Central memory CD8-positive, alpha-beta T cell (primary cell): ENCODE measurements around the gene ADGRD1.

Source experiments
- ATAC-seq: fragments of 150-1000 bp; cut with Tn5 transposase; replicated peaks from 2 replicates; pipeline ENCODE4 v1.10.0; 2022; ENCODE audit warnings: mild to moderate bottlenecking, moderate FRiP score, moderate number of reproducible peaks; ENCODE audit not compliant: poor library complexity, severe bottlenecking; ENCODE audit errors: extremely low read depth
- DNase-seq, 2 donors: peaks; one replicate each; pipeline ENCODE4 v3.0.0; 2021; ENCODE audit warnings: low spot score in 2 of 2
- H3K27ac Mint-ChIP-seq: one replicate; pipeline ENCODE4 v1.8.0; 2022; ENCODE audit warnings: low read depth, mild to moderate bottlenecking, moderate library complexity, mixed read lengths
- H3K27me3 Mint-ChIP-seq: one replicate; pipeline ENCODE4 v1.8.0; 2022; ENCODE audit warnings: mixed read lengths
- H3K36me3 Mint-ChIP-seq: one replicate; pipeline ENCODE4 v1.8.0; 2022; ENCODE audit warnings: mild to moderate bottlenecking, moderate library complexity, mixed read lengths; ENCODE audit not compliant: insufficient read depth
- H3K4me1 Mint-ChIP-seq: one replicate; pipeline ENCODE4 v1.8.0; 2022; ENCODE audit warnings: mixed read lengths
- H3K4me3 Mint-ChIP-seq: one replicate; pipeline ENCODE4 v1.8.0; 2022; ENCODE audit warnings: mild to moderate bottlenecking, moderate library complexity, mixed read lengths
- H3K9me3 Mint-ChIP-seq: one replicate; pipeline ENCODE4 v1.8.0; 2022; ENCODE audit warnings: mixed read lengths

ADGRD1 gene

DNA sequence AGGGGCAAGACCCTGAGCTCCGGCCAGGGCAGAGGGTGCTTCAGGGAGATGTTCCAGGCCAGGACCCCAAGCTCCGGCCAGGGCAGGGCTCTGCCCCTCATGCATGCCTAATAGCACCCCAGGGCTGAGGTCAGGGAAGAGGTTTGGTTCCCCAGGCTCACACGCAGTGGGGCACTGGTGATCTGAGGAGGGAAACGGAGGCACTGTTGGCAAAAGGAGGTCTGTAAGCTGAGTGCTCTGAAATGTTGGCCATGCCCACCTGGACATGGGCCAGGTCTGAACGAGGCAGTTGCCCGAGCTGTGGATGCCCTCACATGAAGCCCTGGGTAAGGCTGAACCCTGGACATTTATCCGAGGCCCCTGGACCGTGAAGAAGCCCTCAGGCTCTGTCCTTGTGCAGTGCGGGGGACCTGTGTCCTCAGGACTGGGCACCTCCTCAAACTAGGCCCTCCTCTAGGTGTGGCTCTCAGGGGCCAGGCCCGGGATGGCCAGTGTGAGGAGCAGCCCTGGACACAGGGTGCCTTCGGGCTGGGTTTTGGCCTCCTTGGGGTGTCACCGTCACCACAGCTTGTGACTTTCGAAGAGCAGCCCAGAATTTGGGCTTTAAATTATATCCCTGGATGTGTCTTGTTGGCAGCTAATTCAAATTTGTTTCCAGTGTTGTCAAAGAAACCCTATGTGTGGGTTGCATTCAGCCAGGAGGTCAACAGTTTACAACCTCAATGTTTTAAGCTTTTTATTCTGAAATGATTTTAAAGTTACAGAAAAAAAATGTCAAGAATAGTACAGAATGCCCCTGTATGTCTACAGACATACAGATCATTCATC is 66.8 kb downstream of the ADGRD1 start:
- ATAC-seq (no peak), DNase-seq (no peak)
- H3K27ac Mint-ChIP-seq, result no peak overlapping the region
- no peaks in the 10 kb centered on the region for H3K9me3 Mint-ChIP-seq
- H3K4me1 Mint-ChIP-seq, result no peaks in the 10 kb centered on the region
- no peaks in the 10 kb centered on the region for H3K36me3 Mint-ChIP-seq
- H3K4me3 Mint-ChIP-seq, result no peak overlapping the region
- peaks cover 8% of the 10 kb centered on the region for H3K27me3 Mint-ChIP-seq

DNA sequence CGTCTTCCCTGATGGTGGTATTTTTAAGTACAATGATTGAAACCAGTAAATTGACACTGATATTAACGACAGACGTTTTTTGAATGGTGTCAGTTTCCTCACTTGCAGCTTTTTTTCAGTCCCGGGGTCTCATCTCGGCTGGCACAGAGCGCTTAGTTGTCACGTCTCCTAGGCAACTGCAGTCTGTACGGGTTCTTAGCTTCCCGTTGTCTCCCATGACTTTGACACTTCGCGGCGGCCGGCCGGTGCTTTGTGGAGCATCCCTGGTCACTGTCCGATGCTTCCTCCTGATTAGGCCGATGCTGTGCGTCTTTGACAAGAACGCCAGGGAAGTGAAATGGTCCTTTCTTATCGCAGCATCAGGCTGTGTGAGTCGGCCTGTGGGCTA is 67.4 kb downstream of the ADGRD1 start:
- no peaks in the 10 kb centered on the region for H3K36me3 Mint-ChIP-seq
- no peaks in the 10 kb centered on the region for H3K4me1 Mint-ChIP-seq
- no peak overlapping the region for H3K27ac Mint-ChIP-seq
- ATAC-seq (no peak), DNase-seq (no peak)
- H3K9me3 Mint-ChIP-seq, result no peaks in the 10 kb centered on the region
- no peak overlapping the region for H3K4me3 Mint-ChIP-seq
- peaks cover 8% of the 10 kb centered on the region for H3K27me3 Mint-ChIP-seq

DNA sequence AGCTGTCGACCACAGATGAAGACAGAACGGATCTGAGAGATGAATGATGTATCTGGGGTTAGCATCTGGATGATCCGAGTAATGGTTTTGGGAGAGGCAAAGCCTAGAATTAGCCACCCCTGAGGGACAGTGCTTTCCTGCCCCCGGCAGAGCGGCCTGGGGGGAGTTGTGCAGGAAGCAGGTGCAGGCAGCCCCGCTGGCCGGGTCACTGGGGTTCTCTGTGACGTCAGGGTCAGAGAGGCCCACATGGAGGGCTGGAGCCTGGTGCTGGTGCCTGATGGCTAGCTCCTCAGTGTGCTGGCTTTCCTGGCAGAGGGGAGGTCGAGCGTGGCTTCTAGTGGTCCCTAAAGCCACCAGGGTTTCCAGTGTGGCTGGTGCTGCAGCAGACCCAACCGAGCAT is 70.3 kb downstream of the ADGRD1 start:
- Mint-ChIP-seq H3K27me3 (peaks cover 15% of the 10 kb centered on the region), H3K4me3 (no peak overlapping the region), H3K27ac (no peak overlapping the region), H3K9me3 (no peaks in the 10 kb centered on the region), H3K4me1 (no peaks in the 10 kb centered on the region), H3K36me3 (no peaks in the 10 kb centered on the region)
- ATAC-seq (no peak), DNase-seq (no peak)

DNA sequence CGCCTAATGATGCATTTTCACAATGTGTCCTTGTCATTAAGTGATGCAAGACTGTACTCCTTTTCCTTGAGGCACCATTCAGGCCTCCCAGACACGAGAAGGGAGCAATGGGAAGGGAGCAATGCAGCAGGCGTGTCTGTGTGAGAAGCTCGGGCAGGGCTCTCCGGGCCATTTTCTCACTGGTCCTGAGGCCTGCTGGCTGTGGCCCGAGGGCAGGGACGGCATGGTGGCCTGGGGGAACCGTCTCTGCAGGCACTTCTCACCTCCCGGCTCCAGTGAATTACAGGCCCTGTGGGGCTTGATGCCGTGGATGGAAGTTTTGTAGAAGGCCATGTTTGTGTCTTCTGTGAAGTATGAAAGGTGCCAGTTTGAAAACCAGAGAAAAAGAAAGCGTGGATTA is 71.0 kb downstream of the ADGRD1 start:
- no peak for DNase-seq
- Mint-ChIP-seq H3K9me3 (no peaks in the 10 kb centered on the region), H3K4me1 (no peaks in the 10 kb centered on the region), H3K36me3 (no peaks in the 10 kb centered on the region), H3K27me3 (peaks cover 15% of the 10 kb centered on the region), H3K27ac (no peak overlapping the region), H3K4me3 (no peak overlapping the region)
- no peak for ATAC-seq

DNA sequence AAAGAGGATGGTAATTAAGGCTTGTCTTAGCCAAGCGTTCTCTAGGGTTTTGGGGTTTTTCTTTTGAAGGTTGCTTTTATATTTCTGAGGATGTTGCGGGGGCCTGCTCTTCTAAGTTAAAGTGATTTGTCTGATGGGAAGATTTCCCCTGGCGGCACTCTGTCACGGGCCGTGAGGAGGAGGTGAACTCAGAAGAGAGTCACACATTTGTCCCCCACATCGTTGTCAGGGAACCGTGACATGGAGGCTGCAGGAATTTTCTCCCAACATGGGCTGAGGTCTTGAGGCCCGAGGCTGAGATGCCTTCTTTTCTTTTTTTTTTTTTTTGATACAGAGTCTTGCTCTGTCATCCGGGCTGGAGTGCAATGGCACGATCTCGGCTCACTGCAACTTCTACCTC is 71.5 kb downstream of the ADGRD1 start:
- no peaks in the 10 kb centered on the region for H3K9me3 Mint-ChIP-seq
- H3K27ac Mint-ChIP-seq, result no peak overlapping the region
- DNase-seq (no peak), ATAC-seq (no peak)
- no peak overlapping the region for H3K4me3 Mint-ChIP-seq
- no peaks in the 10 kb centered on the region for H3K36me3 Mint-ChIP-seq
- peaks cover 15% of the 10 kb centered on the region for H3K27me3 Mint-ChIP-seq
- H3K4me1 Mint-ChIP-seq, result no peaks in the 10 kb centered on the region

DNA sequence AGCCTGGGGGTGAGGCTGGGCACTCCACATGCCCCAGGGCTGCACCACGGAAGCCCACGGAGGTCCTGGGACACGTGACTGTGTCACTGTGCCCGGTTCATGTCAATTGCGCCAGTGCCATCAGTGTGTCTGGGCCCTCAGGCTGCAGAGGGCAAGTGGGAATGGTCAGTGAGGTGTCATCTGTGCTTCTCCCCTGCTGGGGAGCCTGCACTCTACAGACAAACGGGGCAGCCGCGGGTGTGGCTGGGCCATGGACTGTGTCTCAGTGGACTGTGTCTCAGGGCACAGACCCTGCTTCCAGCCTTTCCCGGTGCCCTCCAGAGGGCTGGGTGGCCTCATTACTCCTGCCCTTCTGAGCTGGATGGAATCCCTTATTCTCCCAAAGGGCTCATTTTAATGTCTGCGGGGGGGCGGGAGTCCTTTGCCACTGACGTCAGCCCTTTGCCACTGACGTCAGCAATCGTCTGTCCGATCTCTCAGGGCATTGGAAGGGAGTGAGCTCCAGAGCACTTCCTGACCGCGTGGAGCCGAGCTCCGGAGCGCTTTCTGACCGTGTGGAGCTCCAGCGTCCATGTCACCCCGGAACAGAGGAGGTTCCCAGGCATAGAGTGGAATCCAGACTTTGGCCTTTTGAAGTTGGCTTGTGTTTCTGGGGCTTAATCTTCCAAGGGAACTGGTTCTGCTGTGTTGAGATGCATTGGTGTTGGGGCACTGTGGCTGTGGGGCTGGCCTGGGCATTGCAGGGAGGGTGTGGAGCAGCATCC is 72.4 kb downstream of the ADGRD1 start:
- ATAC-seq, result no peak
- no peak for DNase-seq
- H3K36me3 Mint-ChIP-seq, result no peaks in the 10 kb centered on the region
- no peak overlapping the region for H3K27ac Mint-ChIP-seq
- H3K9me3 Mint-ChIP-seq, result no peaks in the 10 kb centered on the region
- no peak overlapping the region for H3K4me3 Mint-ChIP-seq
- peaks cover 15% of the 10 kb centered on the region for H3K27me3 Mint-ChIP-seq
- H3K4me1 Mint-ChIP-seq, result no peaks in the 10 kb centered on the region

DNA sequence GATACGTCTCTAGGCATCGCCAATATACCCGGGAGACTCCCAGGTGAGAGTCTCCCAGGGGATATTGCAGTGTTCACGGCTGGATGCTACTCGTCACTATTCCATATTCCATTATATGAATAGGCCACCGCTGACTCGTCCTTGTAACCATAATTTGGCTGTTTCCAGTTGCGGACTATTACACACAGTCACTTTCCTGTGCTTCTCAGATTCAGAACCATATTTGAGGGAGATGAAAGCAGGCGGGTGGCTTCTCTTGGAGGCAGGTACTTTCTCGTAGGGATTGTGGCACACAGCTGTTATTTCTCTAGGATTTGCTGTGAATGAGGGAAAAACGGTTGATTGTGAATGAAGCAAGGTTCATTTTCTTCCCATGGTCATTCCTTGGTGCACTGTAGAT is 73.0 kb downstream of the ADGRD1 start:
- Mint-ChIP-seq H3K27ac (no peak overlapping the region), H3K9me3 (no peaks in the 10 kb centered on the region), H3K27me3 (peaks cover 15% of the 10 kb centered on the region), H3K4me3 (no peak overlapping the region), H3K4me1 (no peaks in the 10 kb centered on the region), H3K36me3 (no peaks in the 10 kb centered on the region)
- DNase-seq (no peak), ATAC-seq (no peak)

DNA sequence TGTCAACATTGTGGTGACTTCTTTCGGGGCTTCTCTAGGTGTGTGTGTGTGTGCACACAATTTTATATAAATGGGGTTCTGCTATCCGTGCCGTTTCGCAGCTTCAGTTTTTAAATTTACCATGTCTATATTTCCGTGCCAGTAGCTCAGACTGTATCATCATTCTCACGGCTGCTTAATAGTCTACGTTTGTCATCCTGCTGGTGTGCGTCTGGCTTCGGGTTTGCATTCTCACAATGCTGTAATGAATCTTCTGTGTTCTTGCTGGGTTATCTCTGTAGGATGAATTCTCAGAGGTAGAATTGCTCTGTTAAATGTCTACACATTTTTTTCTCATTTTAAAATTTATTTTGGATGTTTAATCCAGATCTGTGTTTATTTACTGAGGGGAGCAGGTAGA is 73.6 kb downstream of the ADGRD1 start:
- H3K27ac Mint-ChIP-seq, result no peak overlapping the region
- no peak overlapping the region for H3K4me3 Mint-ChIP-seq

DNA sequence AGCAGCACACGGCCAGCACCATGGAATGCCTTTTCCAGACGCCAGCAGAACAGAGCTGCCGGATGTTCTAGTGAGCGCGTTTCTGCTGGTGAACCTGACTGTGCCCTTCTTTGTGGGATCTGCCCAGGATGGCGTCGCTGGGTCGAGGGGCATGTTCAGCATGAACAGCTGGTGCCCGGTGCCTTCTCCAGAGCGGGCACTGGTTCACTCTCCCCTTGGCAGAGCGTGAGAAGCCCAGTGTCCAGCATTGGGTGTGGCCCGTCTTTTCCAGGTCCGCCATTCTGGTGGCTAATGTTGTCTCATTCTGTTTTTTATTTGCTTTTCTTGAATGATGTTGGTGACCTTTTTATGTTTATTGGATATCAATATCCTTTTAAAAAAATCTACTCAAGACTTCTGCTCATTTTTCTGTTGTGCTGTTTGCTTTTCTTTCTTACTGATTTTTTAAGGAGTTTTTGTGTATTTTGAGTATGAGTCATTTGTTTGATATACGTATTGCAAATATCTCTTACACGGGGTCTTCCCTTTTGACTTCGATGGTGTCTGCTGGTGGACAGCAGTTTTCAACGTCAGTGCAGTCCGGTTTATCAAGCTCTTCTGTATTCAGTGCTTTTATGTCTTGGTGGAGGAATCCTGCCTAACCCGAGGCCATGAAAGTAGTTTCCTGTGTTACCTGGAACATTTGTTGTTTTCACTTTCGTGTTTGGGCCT is 74.3 kb downstream of the ADGRD1 start:
- DNase-seq (no peak), ATAC-seq (no peak)
- Mint-ChIP-seq H3K9me3 (no peaks in the 10 kb centered on the region), H3K4me1 (no peaks in the 10 kb centered on the region), H3K36me3 (no peaks in the 10 kb centered on the region), H3K4me3 (no peak overlapping the region), H3K27ac (no peak overlapping the region), H3K27me3 (peaks cover 15% of the 10 kb centered on the region)

More for the DNA sequence above, 73.6 kb downstream of the ADGRD1 start:
- DNase-seq (no peak), ATAC-seq (no peak)
- Mint-ChIP-seq H3K36me3 (no peaks in the 10 kb centered on the region), H3K27me3 (peaks cover 15% of the 10 kb centered on the region), H3K4me1 (no peaks in the 10 kb centered on the region), H3K9me3 (no peaks in the 10 kb centered on the region)

DNA sequence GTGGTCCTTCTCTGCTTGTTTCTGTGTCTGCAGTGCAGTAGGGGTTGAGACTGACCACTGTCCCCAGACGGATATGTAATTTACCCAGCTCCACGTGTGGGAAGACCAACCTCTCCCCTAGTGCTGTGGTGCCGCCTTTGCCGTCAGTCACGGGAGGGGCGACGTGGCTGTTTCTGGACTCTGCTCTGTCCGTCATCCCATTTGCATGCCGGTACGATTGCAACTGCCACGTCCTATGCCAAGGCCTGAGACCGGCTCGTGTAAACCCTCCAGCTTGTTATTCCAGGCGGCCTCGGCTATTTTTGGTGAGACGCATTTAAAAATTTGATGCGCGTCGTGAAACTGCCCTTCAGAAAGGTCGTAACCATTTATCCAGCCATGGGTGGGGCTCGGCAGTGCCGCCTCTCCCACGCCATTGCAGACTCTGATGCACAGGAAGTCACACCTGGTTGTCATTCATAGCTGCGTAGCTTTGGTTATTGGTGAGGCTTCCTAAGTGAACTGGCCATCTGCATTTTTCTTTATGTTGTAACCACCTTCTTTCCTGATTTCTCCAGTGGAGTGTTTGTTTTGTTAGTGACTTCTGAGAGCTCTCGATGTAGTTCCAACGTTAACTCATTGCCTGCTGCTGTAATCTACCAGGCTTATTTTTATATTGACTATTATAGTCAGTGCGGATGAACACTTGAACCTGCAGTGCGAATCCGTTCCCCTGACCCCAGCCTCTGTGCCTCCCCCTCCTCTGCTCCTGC is 75.1 kb downstream of the ADGRD1 start:
- DNase-seq, result no peak
- Mint-ChIP-seq H3K27ac (no peak overlapping the region), H3K27me3 (peaks cover 15% of the 10 kb centered on the region), H3K9me3 (no peaks in the 10 kb centered on the region), H3K4me1 (no peaks in the 10 kb centered on the region), H3K36me3 (no peaks in the 10 kb centered on the region), H3K4me3 (no peak overlapping the region)
- ATAC-seq, result no peak

DNA sequence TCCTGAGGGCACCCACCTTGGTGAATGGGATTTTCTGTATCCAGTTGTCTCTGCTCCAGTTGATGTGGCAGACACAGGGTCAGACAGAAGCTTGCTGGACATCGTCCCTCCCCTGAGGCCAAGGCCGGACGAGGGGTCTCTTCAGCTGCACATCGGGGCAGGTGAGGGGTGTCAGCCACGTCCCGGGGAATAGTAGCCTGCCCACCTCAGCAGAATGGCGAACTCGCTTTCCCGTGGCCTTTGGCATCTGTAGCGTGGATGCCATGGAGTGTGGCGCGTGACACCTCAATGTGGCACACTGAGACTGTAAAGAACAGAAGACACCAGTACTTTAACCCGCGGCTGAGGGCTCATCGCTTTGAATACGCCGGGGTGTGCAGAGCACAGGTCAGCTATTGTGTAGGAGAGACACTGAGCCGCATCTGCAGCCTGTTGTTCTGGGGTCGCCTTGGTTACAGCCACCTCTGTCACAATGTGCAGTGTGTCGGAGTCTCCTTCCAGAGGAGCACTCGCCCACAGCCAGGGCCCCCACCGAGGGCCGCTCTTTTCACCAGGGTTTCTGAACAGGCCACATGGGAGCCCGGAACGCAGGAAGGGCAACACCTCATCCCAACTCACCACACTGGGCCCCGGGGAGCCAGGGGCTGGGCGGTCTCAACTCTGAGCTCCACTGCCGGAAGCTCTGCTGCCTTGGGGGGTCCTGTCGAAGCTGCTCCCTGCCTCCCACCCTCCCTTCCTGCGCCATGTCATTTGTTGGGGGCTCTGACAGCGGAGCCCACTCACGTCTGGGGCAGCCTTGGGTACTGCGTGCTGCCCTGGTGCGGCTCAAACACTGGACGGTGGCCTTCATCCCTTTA is 77.0 kb downstream of the ADGRD1 start:
- Mint-ChIP-seq H3K27me3 (peaks cover 8% of the 10 kb centered on the region), H3K4me3 (no peak overlapping the region), H3K9me3 (no peaks in the 10 kb centered on the region), H3K36me3 (no peaks in the 10 kb centered on the region), H3K27ac (no peak overlapping the region), H3K4me1 (no peaks in the 10 kb centered on the region)
- DNase-seq (no peak), ATAC-seq (no peak)
